Measurements from ENCODE around the gene HDAC3.

The HDAC3 gene

GRCh38 chr5:141657937-141658545 lies 21.4 kb upstream of the HDAC3 start:
- no peak for DNase-seq

DNA sequence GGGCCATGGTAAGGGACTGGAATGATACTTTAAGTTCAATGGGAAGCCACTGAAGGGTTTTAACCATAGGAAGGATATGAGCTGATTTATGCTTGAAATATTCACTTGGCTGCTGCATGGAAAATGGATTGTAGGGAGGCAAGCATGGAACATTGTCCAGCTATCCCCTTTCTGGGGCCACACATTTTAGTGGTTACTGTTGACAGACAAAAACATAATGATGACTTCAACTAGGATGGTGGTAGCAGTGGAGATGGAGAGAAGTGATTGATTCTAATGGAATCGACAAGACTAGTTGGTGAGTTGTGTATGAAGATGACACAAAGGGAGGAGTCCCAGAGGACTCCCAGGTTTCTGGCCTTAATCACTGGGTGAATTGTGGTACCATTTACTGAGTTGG lies 20.8 kb upstream of the HDAC3 start:
- no peak for DNase-seq

DNA sequence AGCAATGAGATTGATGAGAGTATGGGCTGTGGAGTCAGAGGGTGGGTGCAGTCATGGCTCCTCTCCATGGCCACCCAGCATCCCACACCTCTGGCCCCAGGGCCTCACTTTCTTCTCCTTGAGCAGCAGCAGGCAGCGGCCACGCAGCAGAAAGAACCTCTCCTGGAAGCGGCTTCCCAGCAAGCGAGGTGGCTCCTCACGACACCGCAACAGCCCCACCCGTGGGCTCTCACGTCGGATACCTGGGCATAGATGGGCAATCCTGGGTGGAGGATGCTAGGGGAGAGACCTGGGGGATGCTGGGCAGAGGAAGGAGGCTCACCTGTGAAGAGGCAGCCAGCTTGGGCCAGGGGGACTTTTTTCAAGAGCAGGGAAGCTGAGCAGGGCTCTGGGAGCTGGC lies 19.7 kb upstream of the HDAC3 start:
- no peak for DNase-seq

DNA sequence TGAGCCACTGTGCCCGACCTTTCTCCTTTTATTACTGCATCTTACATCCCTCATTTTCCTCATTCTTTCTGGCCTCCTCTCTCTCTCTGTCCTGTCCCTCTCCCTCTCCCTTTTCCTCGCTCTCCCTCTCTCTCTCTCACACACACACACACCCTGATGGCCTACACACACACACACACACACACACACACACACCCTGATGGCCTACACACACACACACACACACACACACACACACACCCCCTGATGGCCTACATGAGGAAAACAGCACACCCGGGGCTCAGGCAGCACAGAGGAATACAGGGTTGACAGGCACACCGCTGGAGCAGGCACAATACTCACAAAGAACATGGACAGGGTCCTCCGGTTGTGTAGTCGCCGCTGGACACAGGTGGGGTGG lies 18.4 kb upstream of the HDAC3 start:
- no peak for DNase-seq

DNA sequence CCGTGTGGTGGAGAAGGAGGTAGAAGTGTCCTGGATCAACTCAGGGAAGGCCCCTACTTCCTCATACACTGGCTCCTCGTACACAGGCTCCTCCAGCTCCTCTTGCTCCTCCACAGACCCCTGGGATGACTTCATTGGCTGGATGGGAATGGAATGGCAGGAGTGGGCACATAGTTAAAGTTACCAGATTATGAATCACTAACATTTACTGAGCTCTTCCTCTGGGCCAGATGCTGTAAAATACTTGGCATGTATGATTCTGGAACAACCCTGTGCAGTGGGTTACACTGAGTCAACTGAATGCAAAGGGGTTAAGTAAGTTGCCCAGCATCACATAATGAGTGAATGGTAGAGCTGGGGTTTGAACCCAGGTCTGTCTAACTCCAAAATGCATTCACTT lies 17.6 kb upstream of the HDAC3 start:
- DNase-seq: no peak

DNA sequence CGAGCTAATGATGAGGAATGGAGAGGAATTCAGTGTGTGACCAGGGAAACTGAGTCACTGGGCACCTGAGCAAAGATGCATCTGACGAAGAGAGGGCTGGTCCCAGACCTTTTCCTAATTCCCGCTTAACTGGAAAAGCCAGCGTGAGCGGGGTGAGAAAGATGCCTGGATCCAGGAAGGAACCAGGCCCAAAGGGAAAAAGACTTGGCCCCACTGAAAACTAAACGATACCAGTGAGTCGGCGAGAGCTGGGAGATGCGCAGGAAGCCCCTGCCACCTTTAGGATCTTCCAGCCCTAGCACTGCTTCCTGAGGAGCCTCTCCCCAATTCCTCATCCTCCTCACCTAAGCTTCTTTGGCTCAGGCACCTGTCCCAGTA lies 15.1 kb upstream of the HDAC3 start:
- DNase-seq: no peak

DNA sequence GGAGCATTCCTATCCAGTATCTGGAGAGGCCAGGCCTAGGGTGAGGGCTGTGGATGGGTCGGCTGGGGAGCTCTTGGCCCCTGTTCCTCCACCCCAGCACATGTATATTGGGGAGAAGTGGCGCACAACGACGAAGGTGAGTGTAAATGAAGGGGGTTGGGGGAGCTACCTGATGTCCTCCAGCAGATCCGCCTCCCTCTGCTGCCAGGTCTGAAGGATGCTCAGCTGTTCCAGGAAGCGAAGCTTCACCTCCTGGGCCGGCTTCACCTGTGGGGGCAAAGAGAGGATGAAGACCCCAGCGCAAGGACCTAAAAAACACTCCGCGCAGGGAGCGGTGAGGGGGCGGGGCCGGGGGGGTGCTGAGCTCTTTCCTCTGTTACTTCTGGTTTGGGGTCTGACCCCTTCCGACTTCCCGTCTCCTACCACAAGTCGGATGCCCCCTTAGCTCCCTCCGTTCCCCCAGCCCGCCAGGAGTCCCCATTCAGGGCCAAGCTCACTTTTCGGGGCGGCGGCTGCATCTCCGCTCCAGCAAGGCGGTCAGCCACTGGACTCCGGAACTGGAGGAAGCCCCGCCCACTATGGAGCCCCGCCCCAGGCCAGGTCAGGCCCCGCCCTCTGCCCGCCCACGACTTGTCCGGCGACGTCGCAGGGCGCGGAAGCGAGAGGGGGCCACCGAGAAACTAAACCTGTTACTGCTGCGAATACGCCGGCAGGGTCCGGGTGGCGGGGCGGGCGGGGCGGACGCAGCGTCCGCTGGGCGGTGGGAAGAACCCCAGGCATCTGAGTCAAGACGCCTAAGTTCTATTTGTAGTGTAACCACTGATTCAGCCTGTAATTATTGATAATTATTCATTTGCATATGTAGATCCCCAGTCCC lies 14.4 kb upstream of the HDAC3 start, which contains the start of gene FCHSD1:
FCHSD1 (minus strand) TSS at position 568 of the 877 bp plus-strand sequence; CDS start at position 518, 50 bp downstream.
- no peak for DNase-seq

- DNase-seq: no peak
These were observed 13.3 kb upstream of the HDAC3 start for GRCh38 chr5:141649972-141650371.

- no peak for DNase-seq
These were observed 12.5 kb upstream of the HDAC3 start for GRCh38 chr5:141649056-141649688.

DNA sequence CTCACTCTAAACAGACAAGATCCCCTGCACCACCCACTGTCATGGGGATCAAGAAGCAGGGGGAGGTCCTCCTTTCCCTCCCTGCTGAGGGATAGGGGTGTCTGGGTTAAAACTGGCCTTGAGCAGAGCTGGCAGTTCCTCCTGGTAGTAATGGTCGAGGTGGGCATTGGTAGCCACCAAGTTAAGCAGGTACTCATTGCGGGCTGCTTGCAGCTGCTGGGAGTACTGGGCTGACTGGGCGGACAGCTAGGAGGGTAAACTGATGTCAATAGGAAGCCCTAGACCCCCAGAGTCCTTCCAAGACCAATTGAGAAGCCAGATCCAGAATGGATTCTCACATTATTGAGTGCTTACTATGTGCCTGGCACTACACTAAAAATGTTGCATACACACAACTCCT lies 11.2 kb upstream of the HDAC3 start:
- DNase-seq: no peak

DNA sequence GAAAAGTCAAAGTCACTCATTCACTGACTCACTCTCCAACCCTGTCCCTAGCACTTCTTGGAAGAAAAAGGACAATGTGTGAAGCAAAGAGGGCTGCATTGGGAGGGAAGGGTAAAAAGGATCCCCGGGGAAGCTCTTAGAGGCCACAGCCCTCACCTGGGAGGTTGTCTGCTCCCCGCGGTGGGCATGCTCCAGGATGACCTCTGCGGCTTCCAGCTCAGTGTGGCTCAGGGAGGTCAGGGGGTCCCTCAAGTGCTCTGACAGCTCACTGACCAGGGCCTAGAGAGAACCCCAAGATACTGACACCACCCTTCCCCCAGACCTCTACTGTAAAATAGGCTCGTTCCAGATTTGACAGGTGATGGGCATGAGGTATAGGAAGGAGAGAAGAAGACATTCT lies 10.6 kb upstream of the HDAC3 start:
- no peak for DNase-seq

DNA sequence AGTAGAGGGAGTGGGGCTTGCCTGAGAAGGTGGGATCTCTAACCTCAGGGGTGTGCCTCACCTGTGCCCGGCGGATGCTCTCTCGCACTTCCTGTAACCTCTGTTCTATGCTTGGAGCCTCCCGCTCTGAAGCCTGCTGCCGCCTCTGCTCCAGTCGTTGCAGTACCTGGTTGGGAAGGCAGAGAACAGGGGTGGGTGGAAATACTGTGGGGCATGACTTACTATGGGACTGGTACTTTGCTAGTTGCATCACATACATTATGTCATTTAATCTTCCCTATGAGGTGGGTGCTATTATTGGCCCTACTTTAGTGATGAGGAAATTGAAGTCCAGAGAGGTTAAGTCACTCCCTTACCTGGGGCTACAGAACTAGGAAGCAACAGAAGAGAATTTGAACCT lies 9.4 kb upstream of the HDAC3 start:
- no peak for DNase-seq

DNA sequence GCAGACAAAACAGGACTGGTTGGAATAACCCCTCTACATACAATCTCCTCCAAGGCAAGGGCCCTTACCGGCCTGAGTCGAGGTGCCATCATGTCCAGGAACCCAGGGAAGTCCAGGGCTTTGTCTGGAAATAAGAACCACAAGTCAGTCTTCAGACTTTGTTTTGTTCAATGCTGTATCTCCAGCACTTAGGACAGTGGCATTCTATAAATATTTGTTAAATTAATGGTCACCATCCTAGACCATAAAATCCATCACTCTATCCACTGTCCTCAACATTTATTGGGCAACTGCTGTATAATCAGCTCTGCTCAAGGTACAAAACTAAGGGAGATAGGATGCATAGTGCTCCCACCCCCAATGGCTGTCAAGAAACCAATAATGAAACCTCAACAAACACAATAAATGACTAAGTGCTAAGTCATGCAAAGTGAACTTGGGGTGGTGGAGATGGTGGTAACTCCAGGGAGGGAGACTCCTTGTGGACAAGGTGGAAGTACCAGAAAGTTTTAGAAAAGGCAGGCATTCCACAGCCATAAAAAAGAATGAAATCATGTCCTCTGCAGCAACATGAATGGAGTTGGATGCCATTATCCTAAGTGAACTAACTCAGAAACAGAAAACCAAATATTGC lies 5.1 kb upstream of the HDAC3 start:
- no peak for DNase-seq

DNA sequence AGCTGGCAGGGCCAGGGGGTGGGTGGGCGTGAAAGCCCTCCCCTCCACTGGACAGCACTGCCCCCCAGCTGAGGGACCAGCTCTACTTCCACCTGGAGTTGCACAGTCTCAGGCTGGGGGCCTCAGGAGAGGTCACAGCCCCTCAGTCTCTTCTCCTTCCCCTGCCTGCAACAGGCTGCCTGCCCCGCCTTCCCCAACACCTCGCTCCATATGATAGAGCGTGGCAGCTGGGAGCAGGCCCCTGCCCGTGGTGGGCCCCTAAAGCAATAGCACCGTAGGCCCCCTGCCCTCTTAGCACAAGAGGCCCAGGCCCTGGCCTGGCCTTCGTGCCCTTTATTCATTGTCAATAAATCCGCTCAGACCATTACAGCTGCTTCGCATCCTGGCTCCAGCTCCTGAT lies 4.0 kb upstream of the HDAC3 start:
- no peak for DNase-seq

GRCh38 chr5:141640051-141640415 lies 3.4 kb upstream of the HDAC3 start:
- DNase-seq: no peak

GRCh38 chr5:141639357-141640050 lies 2.9 kb upstream of the HDAC3 start:
- DNase-seq: no peak

DNA sequence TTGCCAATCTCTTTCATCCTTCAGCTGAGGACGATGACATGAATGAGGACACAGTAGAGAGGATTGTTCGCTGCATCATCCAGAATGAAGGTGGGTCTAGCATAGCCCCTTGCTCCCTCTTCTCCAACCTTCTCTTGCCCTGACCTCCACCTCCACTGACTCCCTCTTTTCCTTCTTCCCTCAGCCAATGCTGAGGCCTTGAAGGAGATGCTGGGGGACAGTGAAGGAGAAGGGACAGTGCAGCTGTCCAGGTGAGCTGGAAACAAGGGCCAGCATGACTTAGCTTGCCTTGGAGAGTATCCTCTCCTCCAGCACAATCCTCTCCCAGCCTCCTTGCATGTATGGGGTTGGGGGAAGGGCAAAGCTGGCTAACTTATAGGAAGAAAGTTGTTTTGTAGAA lies 2.1 kb upstream of the HDAC3 start:
- DNase-seq: no peak

DNA sequence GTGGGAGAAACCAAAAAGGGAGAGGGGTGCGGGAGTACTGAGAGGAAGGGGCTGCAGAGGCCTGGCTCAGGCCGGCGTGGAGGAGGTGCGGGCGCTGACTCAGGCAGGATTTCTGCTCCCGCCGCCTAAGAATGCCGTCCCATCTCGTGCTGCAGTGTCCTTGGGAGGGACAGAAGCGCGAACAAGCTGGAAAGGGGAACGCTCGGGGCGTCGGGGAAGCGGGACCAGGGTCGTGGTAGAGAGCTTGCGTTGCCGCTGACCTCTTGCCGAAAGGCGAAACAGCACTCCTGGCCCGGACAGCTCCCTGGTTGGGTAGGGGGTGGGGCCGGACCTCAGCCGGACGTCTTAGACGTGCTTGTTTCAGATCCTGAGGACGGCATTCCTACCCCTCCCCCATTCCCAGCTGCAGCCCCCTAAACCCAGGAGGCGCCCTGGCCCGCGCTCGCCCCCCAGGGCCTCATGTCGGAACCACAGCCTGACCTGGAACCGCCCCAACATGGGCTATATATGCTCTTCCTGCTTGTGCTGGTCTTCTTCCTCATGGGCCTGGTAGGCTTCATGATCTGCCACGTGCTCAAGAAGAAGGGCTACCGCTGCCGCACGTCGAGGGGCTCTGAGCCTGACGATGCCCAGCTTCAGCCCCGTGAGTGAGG lies 1.2 kb upstream of the HDAC3 start:
- DNase-seq: no peak

- DNase-seq: no peak
These were observed 596 bp upstream of the HDAC3 start for GRCh38 chr5:141637123-141637766.

GRCh38 chr5:141636106-141636412 lies 590 bp downstream of the HDAC3 start:
- no peak for DNase-seq

- no peak for DNase-seq
These were observed 1.0 kb downstream of the HDAC3 start for GRCh38 chr5:141635646-141636045.

DNA sequence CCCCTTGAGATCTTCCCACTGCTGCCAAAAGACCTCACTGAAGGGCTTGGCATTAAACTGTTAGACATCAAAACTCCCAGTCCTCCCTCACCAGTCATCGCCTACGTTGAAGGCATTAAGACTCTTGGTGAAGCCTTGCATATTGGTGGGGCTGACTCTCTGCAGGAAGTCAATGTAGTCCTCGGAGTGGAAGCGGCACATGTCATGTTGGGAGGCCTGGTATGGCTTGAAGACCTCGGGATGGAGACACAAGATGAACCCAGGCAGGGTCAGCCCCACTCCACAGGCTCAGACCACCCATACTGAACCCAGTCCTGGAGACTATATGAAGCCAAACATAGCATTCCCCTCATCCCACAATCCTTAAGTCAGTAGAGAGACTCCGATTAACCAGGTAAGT lies 1.9 kb downstream of the HDAC3 start:
- DNase-seq: no peak

All from NCI-H446 treated with DMSO at 0.1 percent for 48 hours (cell line).